Endodermal cell (in vitro differentiated cells): ENCODE measurements around the gene NDUFS7. TPM values are rescaled to one million over a fixed set of nuclear protein-coding genes. Genes with fewer than 3 reads are reported as not detected.
A peak's percentile ranks its signal among the peaks of the same experiment; 100 is the strongest.

Experiments used
- DNase-seq: peaks from one replicate; pipeline ENCODE4 v3.0.0-alpha.2; 2017
- H3K27ac ChIP-seq: 2 replicates; pipeline ENCODE4 v1.5.1; 2013; ENCODE audit warnings: mild to moderate bottlenecking, low read depth, low read length, moderate library complexity
- H3K27me3 ChIP-seq: 2 replicates; pipeline ENCODE4 v1.6.1; 2013; ENCODE audit warnings: mild to moderate bottlenecking, low read length, moderate library complexity; ENCODE audit not compliant: insufficient read depth, control insufficient read depth, poor library complexity, severe bottlenecking
- H3K36me3 ChIP-seq: 2 replicates; pipeline ENCODE4 v1.7.0; 2013; ENCODE audit warnings: mild to moderate bottlenecking, low read length, moderate library complexity; ENCODE audit not compliant: control insufficient read depth, insufficient read depth
- H3K4me1 ChIP-seq: one replicate; pipeline ENCODE4 v1.7.0; 2013; ENCODE audit warnings: low read length; ENCODE audit not compliant: control insufficient read depth, insufficient read depth
- H3K4me3 ChIP-seq: 2 replicates; pipeline ENCODE4 v1.5.1; 2013; ENCODE audit warnings: mild to moderate bottlenecking, low read length, moderate library complexity
- H3K9ac ChIP-seq: 2 replicates; pipeline ENCODE4 v1.6.1; 2013; ENCODE audit warnings: mild to moderate bottlenecking, low read length, moderate library complexity; ENCODE audit not compliant: poor library complexity, severe bottlenecking; ENCODE audit errors: extremely low read depth
- H3K9me3 ChIP-seq: 2 replicates; pipeline ENCODE4 v1.6.1; 2013; ENCODE audit warnings: mild to moderate bottlenecking, low read length, moderate library complexity; ENCODE audit not compliant: control insufficient read depth
- H3K27ac Mint-ChIP-seq: 2 replicates; pipeline ENCODE4 v1.8.0; 2020; ENCODE audit warnings: mixed read lengths
- H3K27me3 Mint-ChIP-seq: 2 replicates; pipeline ENCODE4 v1.8.0; 2021; ENCODE audit warnings: mild to moderate bottlenecking, mixed read lengths; ENCODE audit not compliant: insufficient read depth
- H3K36me3 Mint-ChIP-seq: 2 replicates; pipeline ENCODE4 v1.8.0; 2020; ENCODE audit warnings: low read depth, mixed read lengths
- H3K4me1 Mint-ChIP-seq: 2 replicates; pipeline ENCODE4 v1.8.0; 2020; ENCODE audit warnings: mixed read lengths
- H3K4me3 Mint-ChIP-seq: 2 replicates; pipeline ENCODE4 v1.8.0; 2020; ENCODE audit warnings: mild to moderate bottlenecking, moderate library complexity, mixed read lengths
- H3K9me3 Mint-ChIP-seq: 2 replicates; pipeline ENCODE4 v1.8.0; 2020; ENCODE audit warnings: mild to moderate bottlenecking, mixed read lengths
- WGBS, 2 experiments: methylation state at CpG; one replicate each; pipeline versions ENCODE4 v1.1.5 to v1.1.7; 2013; ENCODE audit warnings: missing lambda C conversion rate in 2 of 2, mixed read lengths in 1 of 2; ENCODE audit not compliant: insufficient coverage in 1 of 2, insufficient read length in 1 of 2; 5-methylcytosine and 5-hydroxymethylcytosine counted together
- total RNA-seq, 2 donors: library from RNA; stranded (reverse); fragmentation: NEBNext Ultra II Directional in 1 of 2; extraction: Animal tissue kit (Norgen Biotek cat#: 25700) in 1 of 2; gene quantifications; 2 replicates in 1 of 2; 3 replicates in 1 of 2; pipeline ENCODE4 v1.2.1, GENCODE V29; 2021
- TF ChIP-seq, protein P1 (sequence below): fragments of 200-600 bp; sonication (generic); conservative IDR thresholded peaks from 2 replicates; pipeline ENCODE4 v1.5.0; 2021; ENCODE audit warnings: antibody characterized with exemption, mild to moderate bottlenecking

Gene NDUFS7
- total RNA-seq, 2 donors from 2014 or later, result 57.0 to 62.5 TPM

DNA sequence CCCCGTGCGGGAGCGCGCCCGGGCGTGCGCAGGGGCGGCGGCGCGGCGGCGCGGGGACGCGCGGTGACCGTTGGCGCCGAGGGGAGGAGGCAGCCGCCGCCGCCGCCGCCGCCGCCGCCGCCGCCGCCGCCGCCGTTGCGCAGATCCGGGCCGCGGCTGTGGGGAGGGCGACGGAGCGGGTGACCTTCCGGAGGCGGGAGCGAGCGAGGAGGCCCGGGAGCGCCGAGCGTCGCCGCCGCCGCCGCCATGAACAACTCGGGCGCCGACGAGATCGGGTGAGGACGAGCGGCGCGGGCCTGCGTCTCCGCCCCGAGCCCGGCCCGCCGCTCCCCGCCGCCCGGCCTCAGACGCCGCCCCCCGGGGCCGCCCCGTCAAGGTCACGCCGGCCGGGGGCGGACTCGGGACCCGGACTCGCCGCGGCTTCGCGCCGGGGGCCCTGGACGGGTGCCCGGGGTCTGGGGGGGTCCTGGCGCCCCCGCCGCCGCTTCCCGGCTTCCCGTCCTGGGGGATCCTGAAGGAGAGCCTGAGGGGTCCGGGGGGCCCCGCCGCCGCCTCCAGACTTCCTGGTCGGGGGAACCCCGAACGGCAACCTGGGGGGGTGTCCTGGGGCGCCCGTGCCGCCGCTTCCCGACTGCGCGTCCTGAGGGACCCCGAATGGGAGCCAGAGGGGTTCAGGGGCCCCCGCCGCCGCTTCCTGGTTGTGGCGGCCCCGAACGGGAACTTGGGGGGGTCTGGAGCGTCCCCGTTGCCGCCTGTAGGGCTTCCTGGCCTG, 24.0 kb downstream of the NDUFS7 start, which contains the start of gene DAZAP1:
Gene DAZAP1 (plus strand): TSS at position 59 of the 772 bp plus-strand sequence. CDS start 188 bp downstream, at position 247.
- H3K27me3 ChIP-seq, result no peaks in the 10 kb centered on the region
- H3K4me3 ChIP-seq, result peak within 1 kb of the TSS; percentile 93
- H3K4me3 Mint-ChIP-seq, result peak within 1 kb of the TSS; percentile 89
- peaks cover 7% of the 10 kb centered on the region for H3K4me1 ChIP-seq
- WGBS, 2 experiments, result 0% methylated on average over 29 to 106 of the region's 121 CpGs
- H3K36me3 ChIP-seq, result peaks cover 9% of the 10 kb centered on the region
- H3K27ac Mint-ChIP-seq, result no peak within 1 kb of the TSS
- H3K9me3 ChIP-seq, result no peaks in the 10 kb centered on the region
- TF ChIP-seq, protein P1, sequence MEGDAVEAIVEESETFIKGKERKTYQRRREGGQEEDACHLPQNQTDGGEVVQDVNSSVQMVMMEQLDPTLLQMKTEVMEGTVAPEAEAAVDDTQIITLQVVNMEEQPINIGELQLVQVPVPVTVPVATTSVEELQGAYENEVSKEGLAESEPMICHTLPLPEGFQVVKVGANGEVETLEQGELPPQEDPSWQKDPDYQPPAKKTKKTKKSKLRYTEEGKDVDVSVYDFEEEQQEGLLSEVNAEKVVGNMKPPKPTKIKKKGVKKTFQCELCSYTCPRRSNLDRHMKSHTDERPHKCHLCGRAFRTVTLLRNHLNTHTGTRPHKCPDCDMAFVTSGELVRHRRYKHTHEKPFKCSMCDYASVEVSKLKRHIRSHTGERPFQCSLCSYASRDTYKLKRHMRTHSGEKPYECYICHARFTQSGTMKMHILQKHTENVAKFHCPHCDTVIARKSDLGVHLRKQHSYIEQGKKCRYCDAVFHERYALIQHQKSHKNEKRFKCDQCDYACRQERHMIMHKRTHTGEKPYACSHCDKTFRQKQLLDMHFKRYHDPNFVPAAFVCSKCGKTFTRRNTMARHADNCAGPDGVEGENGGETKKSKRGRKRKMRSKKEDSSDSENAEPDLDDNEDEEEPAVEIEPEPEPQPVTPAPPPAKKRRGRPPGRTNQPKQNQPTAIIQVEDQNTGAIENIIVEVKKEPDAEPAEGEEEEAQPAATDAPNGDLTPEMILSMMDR, result no peak
- no peak for DNase-seq
- H3K9me3 Mint-ChIP-seq, result no peaks in the 10 kb centered on the region
- no peaks in the 10 kb centered on the region for H3K27me3 Mint-ChIP-seq
- peak within 1 kb of the TSS; percentile 83 for H3K9ac ChIP-seq
- peak within 1 kb of the TSS; percentile 32 for H3K27ac ChIP-seq
- peaks cover 22% of the 10 kb centered on the region for H3K36me3 Mint-ChIP-seq
- H3K4me1 Mint-ChIP-seq, result peaks cover 25% of the 10 kb centered on the region

DNA sequence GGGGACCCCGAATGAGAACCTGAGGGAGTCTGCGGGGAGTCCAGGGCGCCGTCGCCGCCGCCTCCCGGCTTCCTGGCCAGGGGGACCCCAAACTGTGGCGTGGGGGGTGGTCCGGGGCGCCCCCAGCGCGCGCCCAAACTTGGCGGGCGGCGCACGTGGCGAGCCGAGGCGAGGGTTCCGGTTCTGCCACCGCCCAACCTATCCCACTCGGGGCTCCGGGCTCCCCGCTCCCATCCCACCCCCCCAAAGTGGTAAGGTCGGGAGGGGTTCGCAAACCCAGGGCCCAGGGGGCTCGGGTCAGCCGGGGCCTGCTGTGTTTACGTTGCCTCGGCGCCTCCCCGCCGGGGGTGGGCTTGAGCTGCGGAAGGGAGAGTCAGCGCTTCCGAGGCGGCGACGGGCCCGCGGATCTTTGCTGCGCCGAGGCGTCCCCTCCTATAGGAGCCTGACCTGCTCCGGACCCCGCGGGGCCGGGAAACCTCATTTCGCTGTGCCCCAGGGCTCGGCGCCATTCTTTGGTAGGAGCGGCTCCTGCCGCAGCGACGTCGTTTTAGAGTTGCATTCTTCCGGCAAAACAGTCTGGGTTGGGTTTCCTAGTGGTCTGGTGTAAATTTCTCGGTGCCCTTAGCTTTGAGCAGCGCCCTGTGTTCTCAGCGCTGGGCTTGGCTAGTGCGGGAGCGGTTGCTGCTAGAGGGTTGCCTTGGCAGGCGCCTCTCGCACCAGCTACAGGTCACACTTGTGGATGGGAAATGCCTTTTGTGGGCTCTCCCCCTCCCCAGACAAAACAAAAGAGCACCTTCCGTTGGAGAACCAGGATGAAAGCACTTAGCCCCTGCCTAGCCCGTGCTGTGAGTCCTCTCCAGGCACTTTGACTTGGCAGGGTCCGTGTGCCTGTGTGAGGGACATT, 24.8 kb downstream of the NDUFS7 start:
- peaks cover 7% of the 10 kb centered on the region for H3K4me1 ChIP-seq
- peak overlapping the region; percentile 93 for H3K4me3 ChIP-seq
- H3K27me3 Mint-ChIP-seq, result no peaks in the 10 kb centered on the region
- peak overlapping the region; percentile 88 for H3K27ac Mint-ChIP-seq
- peaks cover 22% of the 10 kb centered on the region for H3K36me3 Mint-ChIP-seq
- H3K27ac ChIP-seq, result peak overlapping the region; percentile 38
- H3K9me3 ChIP-seq, result no peaks in the 10 kb centered on the region
- peaks cover 23% of the 10 kb centered on the region for H3K4me1 Mint-ChIP-seq
- WGBS, 2 experiments, result 2 to 4% methylated on average over 35 to 69 of the region's 69 CpGs
- peak overlapping the region; percentile 83 for H3K9ac ChIP-seq
- H3K4me3 Mint-ChIP-seq, result peak overlapping the region; percentile 89
- no peaks in the 10 kb centered on the region for H3K9me3 Mint-ChIP-seq
- DNase-seq, result peak; percentile 72
- peaks cover 14% of the 10 kb centered on the region for H3K36me3 ChIP-seq
- TF ChIP-seq, protein P1, result no peak
- H3K27me3 ChIP-seq, result no peaks in the 10 kb centered on the region

DNA sequence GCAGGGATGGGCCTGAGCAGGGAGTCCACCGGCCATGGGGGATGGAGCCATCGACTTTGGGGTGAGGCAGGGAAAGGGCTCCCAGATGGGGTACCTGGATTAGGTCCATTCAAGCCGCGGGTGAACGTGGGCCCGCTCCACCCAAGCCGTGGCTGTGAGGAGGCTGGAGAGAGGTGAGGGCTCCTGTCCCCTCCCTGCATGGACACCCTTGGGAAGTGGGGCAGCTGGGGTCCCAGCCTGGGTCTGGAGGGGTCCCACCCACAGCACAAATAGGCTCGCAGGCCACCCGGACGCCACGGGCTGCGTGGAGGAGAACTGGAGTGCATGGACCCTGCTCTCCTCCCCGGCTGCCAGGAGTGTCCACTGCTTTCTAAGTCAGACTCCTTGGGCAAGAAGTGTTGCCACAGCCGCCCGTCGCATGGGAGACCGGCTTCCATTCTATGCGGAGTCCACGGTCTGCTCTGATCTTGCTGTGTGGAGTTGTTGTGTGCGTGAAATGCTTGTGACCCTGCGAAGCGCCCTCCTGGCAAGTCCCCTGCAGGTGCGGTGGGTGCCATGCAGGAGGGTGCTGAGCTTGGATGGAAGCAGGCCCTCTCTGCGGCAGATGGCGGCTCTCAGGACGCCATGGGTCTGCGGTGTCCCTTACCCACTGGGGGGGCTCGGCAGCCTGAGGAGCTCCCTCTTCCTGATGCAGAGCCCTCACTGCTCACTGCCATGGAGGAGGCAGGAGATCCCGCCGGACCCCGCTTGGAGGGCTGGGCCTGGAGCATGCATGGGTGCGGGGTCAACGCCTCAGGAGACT, 25.7 kb downstream of the NDUFS7 start:
- Histone ChIP-seq H3K9ac (peak overlapping the region; percentile 83), H3K27ac (no peak overlapping the region), H3K4me1 (peaks cover 7% of the 10 kb centered on the region), H3K4me3 (peak overlapping the region; percentile 93), H3K27me3 (no peaks in the 10 kb centered on the region), H3K9me3 (no peaks in the 10 kb centered on the region), H3K36me3 (peaks cover 19% of the 10 kb centered on the region)
- Mint-ChIP-seq H3K4me3 (peak overlapping the region; percentile 89), H3K36me3 (peaks cover 22% of the 10 kb centered on the region), H3K4me1 (peaks cover 23% of the 10 kb centered on the region), H3K27me3 (no peaks in the 10 kb centered on the region), H3K9me3 (no peaks in the 10 kb centered on the region), H3K27ac (peak overlapping the region; percentile 88)
- TF ChIP-seq, protein P1, result no peak
- WGBS, 2 experiments, result 88 to 92% methylated on average over 17 to 33 of the region's 33 CpGs
- no peak for DNase-seq
